ENCODE measurements around the gene CHID1. TPM values are rescaled to one million over a fixed set of nuclear protein-coding genes. Genes with fewer than 3 reads are reported as not detected.

The CHID1 gene
- total RNA-seq, 1 donor from 2014 or later, result 72.9 TPM

DNA sequence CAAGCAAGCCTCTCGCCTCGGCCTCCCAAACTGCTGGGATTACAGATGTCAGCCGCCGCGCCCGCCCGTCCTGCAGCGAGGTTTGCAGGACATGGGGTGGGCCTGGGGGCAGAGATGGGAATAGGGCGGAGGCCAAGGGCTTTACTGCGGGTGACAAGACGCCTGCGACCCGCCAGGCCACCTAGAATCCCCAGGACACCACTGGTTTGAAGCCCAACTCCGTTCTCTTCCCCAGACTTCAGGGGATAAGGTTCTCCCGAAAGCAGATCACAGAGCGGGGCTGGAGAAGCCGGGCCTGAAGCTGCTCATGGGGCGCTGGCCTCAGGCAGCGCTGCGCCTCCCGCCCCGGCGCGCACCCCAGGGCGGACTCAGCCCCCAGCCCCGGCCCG lies 68.6 kb downstream of the CHID1 start:
- Histone ChIP-seq H3K4me1 (peaks cover 90% of the 10 kb centered on the region), H3K9me3 (no peaks in the 10 kb centered on the region), H3K27ac (peak overlapping the region; percentile 86), H3K27me3 (no peaks in the 10 kb centered on the region), H3K36me3 (peaks cover 0 to 36% of the 10 kb centered on the region in 2 donors), H3K4me3 (peak overlapping the region; percentile 82 to 99)
- DNase-seq (ENCODE audit: extremely low spot score in 2 of 2), result no peak
- TF ChIP-seq POLR2A (IDR thresholded peaks at IDR 0.05), result no peak
- TF ChIP-seq CTCF (IDR thresholded peaks at IDR 0.05), result no peak
- intact Hi-C loops (cut with DNase I), result loop anchor here (5.0 kb wide), 1 partner anchor 35 kb away; the partner anchor contains the start of genes PIDD1 and RPLP2

- no peak overlapping the region for H3K4me3 ChIP-seq
- H3K9me3 ChIP-seq, result no peaks in the 10 kb centered on the region
- intact Hi-C loops (cut with DNase I), result loop anchor here (5.0 kb wide), 1 partner anchor 33 kb away; the partner anchor contains the start of genes PIDD1 and RPLP2
- peaks cover 83% of the 10 kb centered on the region for H3K4me1 ChIP-seq
- peaks cover 0 to 48% of the 10 kb centered on the region in 2 donors for H3K36me3 ChIP-seq
- TF ChIP-seq POLR2A (IDR thresholded peaks at IDR 0.05) (no peak), CTCF (IDR thresholded peaks at IDR 0.05) (no peak), POLR2AphosphoS5 (IDR thresholded peaks at IDR 0.05; ENCODE audit: insufficient read depth in 1 of 2, low read depth in 1 of 2) (no peak)
- no peak overlapping the region for H3K27ac ChIP-seq
- H3K27me3 ChIP-seq, result no peaks in the 10 kb centered on the region
- no peak for DNase-seq (ENCODE audit: extremely low spot score in 2 of 2)
Measured at GRCh38 chr11:839875-840617, 70.6 kb downstream of the CHID1 start.

DNA sequence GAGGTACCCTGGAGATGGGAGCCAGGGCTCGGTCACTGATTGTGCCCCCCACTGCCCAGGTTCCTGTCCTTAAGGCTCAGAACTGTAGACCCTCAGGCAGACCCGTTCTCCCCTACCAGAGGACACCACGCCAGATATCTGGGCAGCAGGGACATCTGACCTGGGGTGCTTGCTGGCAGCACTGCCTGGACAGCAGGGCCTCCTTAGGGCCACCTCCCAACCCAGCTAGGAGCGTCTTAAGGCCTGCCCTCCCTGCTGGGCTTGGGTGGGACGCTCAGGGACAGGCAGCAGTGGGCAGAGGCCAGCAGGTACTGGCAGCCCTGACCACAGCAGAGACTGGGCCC lies 71.4 kb downstream of the CHID1 start:
- Histone ChIP-seq H3K9me3 (no peaks in the 10 kb centered on the region), H3K4me1 (peaks cover 83% of the 10 kb centered on the region), H3K4me3 (no peak overlapping the region), H3K36me3 (peaks cover 0 to 48% of the 10 kb centered on the region in 2 donors), H3K27me3 (no peaks in the 10 kb centered on the region), H3K27ac (no peak overlapping the region)
- no peak for DNase-seq (ENCODE audit: extremely low spot score in 2 of 2)
- TF ChIP-seq POLR2AphosphoS5 (IDR thresholded peaks at IDR 0.05; ENCODE audit: insufficient read depth in 1 of 2, low read depth in 1 of 2), result no peak
- TF ChIP-seq POLR2A (IDR thresholded peaks at IDR 0.05), result no peak
- TF ChIP-seq CTCF (IDR thresholded peaks at IDR 0.05), result no peak
- intact Hi-C loops (cut with DNase I), result no loop called here

DNA sequence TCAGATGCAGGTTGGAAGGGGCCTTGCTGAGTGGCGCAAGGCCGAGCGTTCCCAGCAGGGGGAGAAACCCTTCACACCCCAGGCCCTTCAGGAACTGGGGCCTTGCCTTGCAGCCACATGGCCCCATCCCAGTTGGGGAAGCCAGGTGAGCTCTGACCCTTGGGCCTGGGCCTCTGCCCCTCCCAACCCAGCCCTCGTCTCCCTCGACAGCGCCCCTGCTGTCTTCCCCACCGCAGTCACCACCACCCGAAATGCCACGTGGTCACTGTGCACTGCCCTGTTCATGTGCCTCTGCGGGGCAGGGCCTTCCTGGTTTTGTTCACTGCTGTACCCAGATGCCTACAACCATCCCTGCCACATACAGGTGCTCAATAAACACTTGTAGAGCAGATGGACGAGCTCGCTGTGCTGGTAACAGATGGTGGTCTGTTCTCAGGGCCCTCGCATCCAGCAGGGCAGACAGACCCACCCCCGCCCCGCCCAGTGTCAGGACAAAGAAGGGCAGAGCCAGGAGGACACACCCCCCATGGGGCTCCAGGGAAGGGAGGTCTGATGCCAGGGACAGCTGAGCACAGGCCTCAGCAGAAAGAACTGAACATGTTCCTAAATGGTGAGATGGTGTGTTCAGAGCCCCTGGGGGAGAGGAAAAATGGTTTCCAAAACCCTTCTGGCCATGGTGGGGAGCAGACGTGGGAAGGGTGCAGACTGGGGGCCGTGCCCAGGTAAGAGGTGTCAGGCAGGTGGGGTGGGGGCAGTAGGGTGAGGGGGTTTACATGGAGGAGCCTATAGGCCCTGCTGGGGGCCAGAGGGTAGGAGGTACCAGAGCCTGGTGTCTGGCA lies 72.0 kb downstream of the CHID1 start:
- no peak overlapping the region for H3K27ac ChIP-seq
- DNase-seq (ENCODE audit: extremely low spot score in 2 of 2), result no peak
- H3K9me3 ChIP-seq, result no peaks in the 10 kb centered on the region
- H3K4me1 ChIP-seq, result peaks cover 83% of the 10 kb centered on the region
- peaks cover 0 to 48% of the 10 kb centered on the region in 2 donors for H3K36me3 ChIP-seq
- intact Hi-C loops (cut with DNase I), result no loop called here
- H3K27me3 ChIP-seq, result no peaks in the 10 kb centered on the region
- TF ChIP-seq CTCF (IDR thresholded peaks at IDR 0.05) (no peak), POLR2AphosphoS5 (IDR thresholded peaks at IDR 0.05; ENCODE audit: insufficient read depth in 1 of 2, low read depth in 1 of 2) (no peak), POLR2A (IDR thresholded peaks at IDR 0.05) (no peak)
- H3K4me3 ChIP-seq, result no peak overlapping the region

DNA sequence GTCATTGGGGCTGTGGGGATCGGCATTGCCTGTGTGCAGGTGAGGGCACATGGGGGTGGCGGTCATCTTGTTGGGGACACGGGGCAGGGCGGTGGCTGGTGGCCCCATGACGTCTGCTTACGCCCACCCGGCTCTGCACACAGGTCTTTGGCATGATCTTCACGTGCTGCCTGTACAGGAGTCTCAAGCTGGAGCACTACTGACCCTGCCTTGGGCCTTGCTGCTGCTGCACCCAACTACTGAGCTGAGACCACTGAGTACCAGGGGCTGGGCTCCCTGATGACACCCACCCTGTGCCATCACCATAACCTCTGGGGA lies 72.7 kb downstream of the CHID1 start:
- no peak for DNase-seq (ENCODE audit: extremely low spot score in 2 of 2)
- TF ChIP-seq CTCF (IDR thresholded peaks at IDR 0.05), result no peak
- TF ChIP-seq POLR2AphosphoS5 (IDR thresholded peaks at IDR 0.05; ENCODE audit: insufficient read depth in 1 of 2, low read depth in 1 of 2), result no peak
- TF ChIP-seq POLR2A (IDR thresholded peaks at IDR 0.05), result no peak
- Histone ChIP-seq H3K4me3 (no peak overlapping the region), H3K36me3 (peaks cover 0 to 48% of the 10 kb centered on the region in 2 donors), H3K27ac (no peak overlapping the region), H3K27me3 (no peaks in the 10 kb centered on the region), H3K4me1 (peaks cover 81% of the 10 kb centered on the region), H3K9me3 (no peaks in the 10 kb centered on the region)
- intact Hi-C loops (cut with DNase I), result no loop called here
